GM21737 (cell line): ENCODE measurements around the gene RUFY1.

ENCODE experiments used
- ATAC-seq: cut with Tn5 transposase; IDR thresholded peaks from one replicate; pipeline ENCODE4 v1.9.1; 2021; ENCODE audit warnings: mild to moderate bottlenecking, moderate library complexity; ENCODE audit not compliant: unreplicated experiment

RUFY1 gene

GRCh38 chr5:179601871-179602625 lies 51.7 kb downstream of the RUFY1 start:
- no peak for ATAC-seq

DNA sequence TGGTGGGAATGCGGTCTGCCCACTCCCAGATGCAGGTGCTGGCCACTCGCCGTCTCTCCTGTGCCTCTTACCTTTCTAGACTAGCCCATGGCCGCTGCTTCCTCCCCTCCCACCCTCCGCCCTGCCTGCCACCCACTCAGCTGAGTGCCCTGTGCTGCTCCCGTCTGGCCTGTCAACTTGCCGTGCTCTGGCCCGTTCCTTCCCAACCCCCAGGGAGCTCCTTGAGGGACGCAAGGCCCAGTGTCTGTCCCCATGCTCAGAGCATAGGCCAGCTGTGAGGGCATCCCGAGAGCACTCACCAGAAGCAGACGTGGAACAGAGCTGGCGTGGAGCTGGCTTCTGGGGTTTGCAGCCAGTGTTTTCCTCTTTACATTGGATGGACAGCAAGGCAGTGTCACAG lies 53.0 kb downstream of the RUFY1 start:
- no peak for ATAC-seq

DNA sequence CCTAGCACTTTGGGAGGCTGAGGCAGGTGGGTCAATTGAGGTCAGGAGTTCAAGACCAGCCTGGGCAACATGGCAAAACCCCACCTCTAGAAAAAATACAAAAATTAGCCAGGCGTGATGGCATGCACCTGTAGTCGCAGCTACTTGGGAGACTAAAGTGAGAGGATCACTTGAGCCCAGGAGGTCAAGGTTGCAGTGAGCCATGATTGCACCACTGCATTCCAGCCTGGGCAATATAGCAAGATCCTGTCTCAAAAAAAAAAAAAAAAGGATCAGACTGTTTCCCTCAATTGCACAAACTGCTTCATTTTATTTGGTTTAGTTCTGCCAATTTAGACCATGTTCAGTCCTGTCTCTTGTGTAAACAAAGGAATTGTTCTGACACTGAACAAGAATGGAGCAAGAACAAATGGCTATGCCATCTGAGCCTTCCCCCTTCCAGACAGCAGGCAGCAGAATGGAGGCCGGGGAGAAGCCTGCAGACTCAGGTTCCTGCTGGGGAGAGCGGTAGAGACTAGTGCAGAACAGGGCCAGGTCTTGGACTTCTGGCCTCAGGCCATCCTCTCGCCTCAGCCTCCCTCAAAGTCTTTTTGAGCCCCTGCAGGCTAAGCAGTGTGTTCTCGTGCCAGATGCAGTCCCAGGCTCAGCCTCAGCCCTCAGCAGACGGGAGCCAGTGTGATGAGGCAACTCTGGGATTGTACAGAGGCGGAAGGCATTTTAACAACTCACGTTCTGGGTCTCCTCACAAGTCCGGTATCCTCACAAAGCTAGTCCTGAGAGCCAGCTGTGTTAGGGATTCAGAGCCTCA lies 54.9 kb downstream of the RUFY1 start:
- ATAC-seq, result no peak

GRCh38 chr5:179606071-179606909 lies 55.9 kb downstream of the RUFY1 start:
- no peak for ATAC-seq

DNA sequence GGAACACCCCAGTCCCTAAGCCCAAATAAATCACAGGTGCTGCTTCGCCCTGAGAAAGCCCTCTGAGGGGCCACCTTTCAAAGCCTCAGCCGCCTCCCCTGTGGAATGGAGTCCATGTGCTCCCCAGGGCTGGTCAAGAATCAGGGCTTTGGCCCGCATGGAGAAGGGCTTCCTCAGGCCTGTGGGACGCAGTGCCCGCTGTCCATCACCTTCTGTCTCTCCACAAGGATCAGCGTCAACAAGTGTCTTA lies 56.5 kb downstream of the RUFY1 start:
- no peak for ATAC-seq

GRCh38 chr5:179607160-179607931 lies 57.0 kb downstream of the RUFY1 start:
- no peak for ATAC-seq

DNA sequence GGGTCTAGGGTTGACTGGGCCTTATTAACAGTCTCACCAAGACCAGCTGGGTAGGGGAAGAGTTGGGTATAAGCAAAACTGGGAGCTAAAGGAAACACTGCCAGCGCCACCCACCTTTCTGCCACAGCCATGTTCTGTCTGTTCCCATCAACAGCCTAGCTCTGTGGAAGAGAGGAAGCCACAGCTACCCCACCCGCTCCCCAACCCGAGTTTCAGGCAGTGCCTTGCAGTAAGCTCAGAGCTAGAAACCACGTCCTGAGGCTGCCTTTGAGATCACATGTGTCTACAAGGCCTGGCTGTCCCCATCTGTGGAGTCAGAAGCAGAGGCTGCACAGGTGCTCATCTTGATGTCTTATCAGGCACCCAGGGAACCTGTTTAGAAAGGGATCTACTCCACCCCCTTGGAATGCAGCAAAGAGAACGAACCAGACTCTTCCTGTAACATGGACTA lies 57.8 kb downstream of the RUFY1 start:
- no peak for ATAC-seq

GRCh38 chr5:179609834-179610108 lies 59.4 kb downstream of the RUFY1 start:
- no peak for ATAC-seq

- ATAC-seq, result no peak
Measured at GRCh38 chr5:179610109-179610902, 60.0 kb downstream of the RUFY1 start.

- no peak for ATAC-seq
Measured at GRCh38 chr5:179610903-179611265, 60.5 kb downstream of the RUFY1 start.

GRCh38 chr5:179612577-179613459 lies 62.5 kb downstream of the RUFY1 start:
- ATAC-seq, result no peak

DNA sequence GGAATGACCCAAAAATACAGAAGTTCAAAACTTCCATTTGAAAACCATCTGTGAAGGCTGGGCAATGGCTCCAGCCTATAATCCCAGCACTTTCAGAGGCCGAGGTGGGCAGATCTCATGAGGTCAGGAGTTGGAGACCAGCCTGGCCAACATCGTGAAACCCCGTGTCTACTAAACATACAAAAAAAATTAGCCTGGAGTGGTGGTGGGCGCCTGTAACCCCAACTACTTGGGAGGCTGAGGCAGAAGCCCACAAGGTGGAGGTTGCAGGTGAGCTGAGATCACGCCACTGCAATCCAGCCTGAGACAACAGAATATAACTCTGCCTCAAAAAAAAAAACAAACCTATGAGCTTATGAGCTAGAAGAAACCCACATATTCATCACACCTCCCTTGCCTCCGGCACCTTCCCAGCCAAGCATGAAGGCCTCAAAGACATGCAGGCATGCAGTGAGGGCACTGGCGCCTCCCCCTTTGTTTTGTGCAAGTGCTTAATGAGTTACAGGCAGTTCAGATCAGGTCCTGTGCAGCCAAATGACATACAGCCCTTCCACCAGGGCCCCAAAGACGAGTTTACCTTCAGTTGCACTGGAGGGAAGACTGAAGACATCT lies 63.2 kb downstream of the RUFY1 start:
- no peak for ATAC-seq

GRCh38 chr5:179614745-179615144 lies 64.4 kb downstream of the RUFY1 start:
- no peak for ATAC-seq

- no peak for ATAC-seq
Measured at GRCh38 chr5:179615203-179615602, 64.8 kb downstream of the RUFY1 start.

GRCh38 chr5:179616002-179616594 lies 65.7 kb downstream of the RUFY1 start:
- no peak for ATAC-seq

DNA sequence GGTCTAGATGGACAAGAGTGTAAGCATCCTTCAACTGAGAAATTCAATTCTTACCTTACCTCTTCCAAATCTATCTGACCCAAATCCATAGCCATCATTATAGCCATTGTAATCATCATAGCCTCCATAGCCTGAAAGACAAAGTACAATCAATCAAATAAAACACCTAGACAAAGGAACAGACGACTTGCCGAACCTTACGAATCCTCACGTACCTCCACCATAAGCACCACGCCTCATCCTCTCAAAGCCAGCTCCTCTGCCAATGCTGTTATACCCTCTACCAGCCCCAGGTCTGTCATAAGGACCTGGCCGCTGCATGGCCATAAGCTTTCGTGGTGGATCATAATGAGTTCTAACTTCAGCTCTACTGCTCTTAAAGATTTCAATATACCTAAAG lies 67.6 kb downstream of the RUFY1 start:
- ATAC-seq, result no peak

DNA sequence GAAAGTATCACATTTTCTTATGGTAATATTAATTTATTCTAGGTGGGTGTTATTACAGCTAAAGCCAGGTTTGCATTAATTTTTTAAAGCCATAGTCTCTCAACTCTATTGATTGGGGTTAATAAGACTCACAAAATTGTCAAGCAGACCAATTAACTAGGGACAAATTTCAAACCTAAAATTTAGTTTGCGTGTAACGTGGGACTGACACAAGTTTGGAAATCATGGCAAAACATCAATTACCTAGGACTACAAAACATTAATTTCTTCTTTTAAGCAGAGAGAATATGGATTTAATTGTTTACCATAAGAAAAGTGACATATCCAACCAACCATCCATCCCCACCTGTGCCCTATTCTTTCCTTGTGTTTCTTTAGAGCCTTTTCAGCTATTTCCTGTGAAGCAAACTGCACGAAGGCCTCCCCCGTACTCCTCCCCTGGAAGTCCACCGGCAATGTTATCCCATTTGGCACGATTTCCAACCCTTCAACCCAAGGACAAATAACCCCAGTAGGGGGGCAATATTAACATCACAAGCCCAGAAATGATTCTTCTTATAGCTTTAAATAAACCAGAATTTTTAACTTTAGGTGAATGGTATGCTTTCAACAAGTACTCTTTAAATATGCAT lies 68.7 kb downstream of the RUFY1 start:
- ATAC-seq, result no peak

DNA sequence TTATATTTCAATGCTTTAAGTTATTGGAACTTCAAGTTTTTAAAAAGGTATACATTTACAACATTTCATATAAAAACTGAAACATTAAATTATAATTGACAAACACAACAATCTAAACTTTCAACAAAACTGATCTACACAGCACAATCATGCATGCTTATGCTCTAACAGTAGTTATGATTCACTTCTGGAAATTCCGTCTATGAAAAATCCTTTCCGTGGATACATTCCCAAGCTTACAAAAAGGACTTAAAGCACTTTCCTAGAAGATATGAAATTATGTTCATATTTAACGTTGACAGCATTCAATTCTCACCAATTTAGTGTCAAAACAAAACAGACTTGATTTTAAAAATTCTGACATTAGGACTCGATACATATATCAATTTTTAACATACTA lies 69.4 kb downstream of the RUFY1 start:
- no peak for ATAC-seq
